ENCODE data around the gene MMD.

MMD gene

GRCh38 chr17:55347341-55347740, 74.3 kb downstream of the MMD start:
- Histone ChIP-seq H3K4me1 (ENCODE audit: insufficient read depth, low read length, poor library complexity, severe bottlenecking) (no peaks in the 10 kb centered on the region), H3F3A (ENCODE audit: low read depth) (no peaks in the 10 kb centered on the region), H2AFZ (ENCODE audit: low read length) (no peak overlapping the region), H3K79me2 (ENCODE audit: insufficient read depth, low read length) (no peaks in the 10 kb centered on the region), H4K20me1 (ENCODE audit: insufficient read depth, low read length, poor library complexity, severe bottlenecking) (no peaks in the 10 kb centered on the region), H3K9me3 (ENCODE audit: insufficient read depth, low read depth, low read length) (no peaks in the 10 kb centered on the region), H3K4me2 (ENCODE audit: low read depth, low read length, poor library complexity, severe bottlenecking) (no peak overlapping the region), H3K9ac (ENCODE audit: low read depth, low read length, poor library complexity, severe bottlenecking) (no peak overlapping the region), H3K36me3 (ENCODE audit: insufficient read depth, low read length) (no peaks in the 10 kb centered on the region), H3K4me3 (ENCODE audit: low read length, poor library complexity, severe bottlenecking) (no peak overlapping the region), H3K27me3 (ENCODE audit: insufficient read depth, low read length, poor library complexity, severe bottlenecking) (no peaks in the 10 kb centered on the region), H3K9me2 (replicated peaks; ENCODE audit: low read depth, low read length) (no peaks in the 10 kb centered on the region)
- no peak for TF ChIP-seq EZH2phosphoT487 (IDR thresholded peaks at IDR 0.05; ENCODE audit: borderline replicate concordance)
- no peak for TF ChIP-seq CTCF (conservative IDR thresholded peaks at IDR 0.05; ENCODE audit: low read length)

- Histone ChIP-seq H2AFZ (ENCODE audit: low read length) (no peak overlapping the region), H4K20me1 (ENCODE audit: insufficient read depth, low read length, poor library complexity, severe bottlenecking) (no peaks in the 10 kb centered on the region)
- TF ChIP-seq EZH2phosphoT487 (IDR thresholded peaks at IDR 0.05; ENCODE audit: borderline replicate concordance) (no peak), CTCF (conservative IDR thresholded peaks at IDR 0.05; ENCODE audit: low read length) (no peak)
Observed at GRCh38 chr17:55346658-55347057, 75.0 kb downstream of the MMD start.

GRCh38 chr17:55345132-55345531, 76.5 kb downstream of the MMD start:
- Histone ChIP-seq H3K4me2 (ENCODE audit: low read depth, low read length, poor library complexity, severe bottlenecking) (no peak overlapping the region), H3K9ac (ENCODE audit: low read depth, low read length, poor library complexity, severe bottlenecking) (no peak overlapping the region), H3K27me3 (ENCODE audit: insufficient read depth, low read length, poor library complexity, severe bottlenecking) (no peaks in the 10 kb centered on the region), H3F3A (ENCODE audit: low read depth) (no peaks in the 10 kb centered on the region), H3K4me3 (ENCODE audit: low read length, poor library complexity, severe bottlenecking) (no peak overlapping the region), H3K4me1 (ENCODE audit: insufficient read depth, low read length, poor library complexity, severe bottlenecking) (no peaks in the 10 kb centered on the region), H4K20me1 (ENCODE audit: insufficient read depth, low read length, poor library complexity, severe bottlenecking) (no peaks in the 10 kb centered on the region), H3K9me2 (replicated peaks; ENCODE audit: low read depth, low read length) (no peaks in the 10 kb centered on the region), H3K36me3 (ENCODE audit: insufficient read depth, low read length) (no peaks in the 10 kb centered on the region), H3K79me2 (ENCODE audit: insufficient read depth, low read length) (no peaks in the 10 kb centered on the region), H2AFZ (ENCODE audit: low read length) (no peak overlapping the region), H3K9me3 (ENCODE audit: insufficient read depth, low read depth, low read length) (no peaks in the 10 kb centered on the region)
- TF ChIP-seq CTCF (conservative IDR thresholded peaks at IDR 0.05; ENCODE audit: low read length) (no peak), EZH2phosphoT487 (IDR thresholded peaks at IDR 0.05; ENCODE audit: borderline replicate concordance) (no peak)

More at GRCh38 chr17:55346658-55347057, 75.0 kb downstream of the MMD start:
- Histone ChIP-seq H3K9ac (ENCODE audit: low read depth, low read length, poor library complexity, severe bottlenecking) (no peak overlapping the region), H3K9me3 (ENCODE audit: insufficient read depth, low read depth, low read length) (no peaks in the 10 kb centered on the region), H3K4me3 (ENCODE audit: low read length, poor library complexity, severe bottlenecking) (no peak overlapping the region), H3K36me3 (ENCODE audit: insufficient read depth, low read length) (no peaks in the 10 kb centered on the region), H3K9me2 (replicated peaks; ENCODE audit: low read depth, low read length) (no peaks in the 10 kb centered on the region), H3K4me1 (ENCODE audit: insufficient read depth, low read length, poor library complexity, severe bottlenecking) (no peaks in the 10 kb centered on the region), H3F3A (ENCODE audit: low read depth) (no peaks in the 10 kb centered on the region), H3K79me2 (ENCODE audit: insufficient read depth, low read length) (no peaks in the 10 kb centered on the region), H3K4me2 (ENCODE audit: low read depth, low read length, poor library complexity, severe bottlenecking) (no peak overlapping the region), H3K27me3 (ENCODE audit: insufficient read depth, low read length, poor library complexity, severe bottlenecking) (no peaks in the 10 kb centered on the region)

Data from Loucy (cell line).